ENCODE data around the gene ULK2.

DNA sequence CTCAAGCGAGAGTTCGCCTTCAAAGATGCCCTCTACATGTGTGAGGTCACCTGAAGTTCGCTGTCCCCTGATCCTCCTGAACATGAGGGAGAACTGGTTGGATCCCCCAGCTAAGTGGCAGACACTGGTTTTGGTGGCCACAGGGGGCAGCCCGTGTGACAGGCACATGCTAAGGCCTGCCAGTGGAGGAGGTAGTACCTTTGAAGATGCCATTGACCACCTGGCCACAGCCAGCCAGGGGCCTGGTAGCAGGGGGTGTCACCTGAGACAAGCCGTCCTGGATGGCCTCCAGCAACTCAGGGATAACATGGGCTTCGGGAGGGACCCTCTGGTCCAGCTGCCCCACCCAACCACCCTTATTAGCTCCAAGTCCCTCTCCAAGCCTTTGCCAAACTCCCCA, 112.3 kb downstream of the ULK2 start:
- TF ChIP-seq, protein P1, sequence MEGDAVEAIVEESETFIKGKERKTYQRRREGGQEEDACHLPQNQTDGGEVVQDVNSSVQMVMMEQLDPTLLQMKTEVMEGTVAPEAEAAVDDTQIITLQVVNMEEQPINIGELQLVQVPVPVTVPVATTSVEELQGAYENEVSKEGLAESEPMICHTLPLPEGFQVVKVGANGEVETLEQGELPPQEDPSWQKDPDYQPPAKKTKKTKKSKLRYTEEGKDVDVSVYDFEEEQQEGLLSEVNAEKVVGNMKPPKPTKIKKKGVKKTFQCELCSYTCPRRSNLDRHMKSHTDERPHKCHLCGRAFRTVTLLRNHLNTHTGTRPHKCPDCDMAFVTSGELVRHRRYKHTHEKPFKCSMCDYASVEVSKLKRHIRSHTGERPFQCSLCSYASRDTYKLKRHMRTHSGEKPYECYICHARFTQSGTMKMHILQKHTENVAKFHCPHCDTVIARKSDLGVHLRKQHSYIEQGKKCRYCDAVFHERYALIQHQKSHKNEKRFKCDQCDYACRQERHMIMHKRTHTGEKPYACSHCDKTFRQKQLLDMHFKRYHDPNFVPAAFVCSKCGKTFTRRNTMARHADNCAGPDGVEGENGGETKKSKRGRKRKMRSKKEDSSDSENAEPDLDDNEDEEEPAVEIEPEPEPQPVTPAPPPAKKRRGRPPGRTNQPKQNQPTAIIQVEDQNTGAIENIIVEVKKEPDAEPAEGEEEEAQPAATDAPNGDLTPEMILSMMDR (IDR thresholded peaks at IDR 0.05; ENCODE audit: low read length): no peak
- TF ChIP-seq EZH2 (IDR thresholded peaks at IDR 0.05; ENCODE audit: borderline replicate concordance, low read length): no peak

All from OCI-LY1 (cell line).